ENCODE data around the gene ZNF785.
"Not testable (repeated sequence)": the region's sequence is repeated elsewhere in the genome, so short reads cannot be mapped to it uniquely, and the experiment has no call there.

Gene ZNF785

DNA sequence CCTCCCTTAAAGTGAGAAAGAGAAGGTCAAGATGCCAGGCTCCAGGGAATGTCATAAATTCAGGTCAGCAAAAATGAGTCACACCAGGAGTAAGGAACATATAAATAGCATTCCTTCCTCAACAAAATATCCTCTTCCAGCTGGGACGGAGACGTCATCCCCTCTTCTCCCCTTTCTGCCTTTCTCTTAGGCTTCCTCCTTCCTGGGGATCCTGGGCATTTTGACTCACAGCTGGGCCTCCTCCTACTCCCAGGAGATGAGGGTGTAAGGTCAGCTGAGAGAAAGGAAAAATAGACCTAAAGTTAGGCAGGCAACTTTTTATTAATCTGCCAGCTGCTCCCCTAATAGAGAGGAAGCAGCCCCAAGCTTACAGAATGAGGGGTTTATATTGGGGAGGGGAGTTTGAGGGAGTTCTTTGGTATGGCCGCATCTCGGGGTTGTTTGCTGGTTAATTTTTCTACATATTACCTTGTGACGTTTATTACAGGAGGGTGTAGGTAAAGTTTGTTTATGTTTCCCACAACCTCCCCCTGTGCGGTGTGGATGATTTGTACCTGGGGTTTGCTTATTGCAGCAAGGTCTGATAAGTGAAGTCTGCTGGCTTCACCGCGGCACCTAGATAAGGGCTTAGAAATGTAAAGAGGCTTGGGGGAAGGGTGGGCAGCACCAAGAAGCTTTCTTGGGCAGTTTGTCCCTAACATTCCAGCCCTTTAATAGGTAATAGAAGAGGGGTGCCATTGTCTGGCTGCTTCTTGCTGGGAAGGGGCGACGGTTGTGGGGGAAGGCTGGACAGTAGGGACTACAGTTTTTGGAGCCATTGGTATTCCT lies 43.8 kb downstream of the ZNF785 start:
- Histone ChIP-seq H3K27me3 (ENCODE audit: control insufficient read depth in 5 of 5, insufficient read depth in 4 of 5, low read length in 5 of 5) (no peaks in the 10 kb centered on the region), H3K9ac (ENCODE audit: low read length in 5 of 5) (no peak overlapping the region), H3K4me3 (ENCODE audit: low read depth in 1 of 5, low read length in 5 of 5) (no peak overlapping the region), H3K36me3 (ENCODE audit: control insufficient read depth in 5 of 5, insufficient read depth in 5 of 5, low read length in 5 of 5) (no peaks in the 10 kb centered on the region), H3K27ac (ENCODE audit: low read depth, low read length) (no peak overlapping the region), H3K9me3 (ENCODE audit: control insufficient read depth in 5 of 5, low read length in 5 of 5) (no peaks in the 10 kb centered on the region), H3K4me1 (ENCODE audit: control insufficient read depth in 5 of 5, insufficient read depth in 5 of 5, low read length in 5 of 5) (peaks cover 0 to 11% (median 1%) of the 10 kb centered on the region in 5 donors)

DNA sequence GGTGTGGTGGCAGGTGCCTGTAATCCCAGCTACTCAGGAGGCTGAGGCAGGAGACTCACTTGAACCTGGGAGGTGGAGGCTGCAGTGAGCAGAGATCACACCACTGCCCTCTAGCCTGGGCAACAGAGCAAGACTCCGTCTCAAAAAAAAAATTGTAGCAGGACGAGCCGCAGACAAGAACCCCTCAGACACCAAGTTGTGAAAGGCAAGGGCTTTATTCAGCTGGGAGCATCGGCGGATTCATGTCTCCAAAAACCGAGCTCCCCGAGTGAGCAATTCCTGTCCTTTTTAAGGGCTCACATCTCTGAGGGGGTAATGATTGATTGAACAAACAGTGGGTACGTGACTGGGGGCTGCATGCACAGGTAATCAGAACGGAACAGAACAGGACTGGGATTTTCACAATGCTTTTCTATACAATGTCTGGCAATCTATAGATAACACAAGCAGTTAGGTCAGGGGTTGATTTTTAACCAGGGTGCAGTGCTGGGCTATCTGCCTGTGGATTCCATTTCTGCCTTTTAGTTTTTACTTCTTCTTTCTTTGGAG lies 44.5 kb downstream of the ZNF785 start:
- H3K36me3 ChIP-seq (ENCODE audit: control insufficient read depth in 5 of 5, insufficient read depth in 5 of 5, low read length in 5 of 5); H3K27me3 ChIP-seq (ENCODE audit: control insufficient read depth in 5 of 5, insufficient read depth in 4 of 5, low read length in 5 of 5); H3K27ac ChIP-seq (ENCODE audit: low read depth, low read length); H3K9me3 ChIP-seq (ENCODE audit: control insufficient read depth in 5 of 5, low read length in 5 of 5); H3K9ac ChIP-seq (ENCODE audit: low read length in 5 of 5); H3K4me3 ChIP-seq (ENCODE audit: low read depth in 1 of 5, low read length in 5 of 5): not testable (repeated sequence)
- H3K4me1 ChIP-seq (ENCODE audit: control insufficient read depth in 5 of 5, insufficient read depth in 5 of 5, low read length in 5 of 5) = peaks cover under 1 to 12% (median 2%) of the 10 kb centered on the region in 5 donors

DNA sequence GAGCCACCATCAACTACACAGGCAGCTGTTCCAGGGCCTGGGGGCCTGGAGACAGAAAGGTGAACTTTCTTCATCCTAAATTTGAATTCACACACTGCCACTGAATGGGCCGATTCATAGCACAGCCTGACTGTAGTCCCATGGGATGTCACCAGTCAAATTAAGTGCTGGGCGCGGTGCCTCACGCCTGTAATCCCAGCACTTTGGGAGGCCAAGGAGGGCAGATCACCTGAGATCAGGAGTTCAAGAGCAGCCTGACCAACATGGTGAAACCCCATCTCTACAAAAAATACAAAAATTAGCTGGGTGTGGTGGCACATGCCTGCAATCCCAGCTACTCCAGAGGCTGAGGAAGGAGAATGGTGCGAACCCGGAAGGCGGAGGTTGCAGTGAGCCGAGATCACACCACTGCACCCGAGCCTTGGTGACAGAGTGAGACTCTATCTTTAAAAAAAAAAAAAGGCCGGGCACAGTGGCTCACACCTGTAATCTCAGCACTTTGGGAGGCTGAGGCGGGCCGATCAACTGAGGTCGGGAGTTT lies 45.4 kb downstream of the ZNF785 start:
- not testable (repeated sequence) for H3K9me3 ChIP-seq (ENCODE audit: control insufficient read depth in 5 of 5, low read length in 5 of 5); H3K27me3 ChIP-seq (ENCODE audit: control insufficient read depth in 5 of 5, insufficient read depth in 4 of 5, low read length in 5 of 5); H3K9ac ChIP-seq (ENCODE audit: low read length in 5 of 5); H3K36me3 ChIP-seq (ENCODE audit: control insufficient read depth in 5 of 5, insufficient read depth in 5 of 5, low read length in 5 of 5); H3K4me3 ChIP-seq (ENCODE audit: low read depth in 1 of 5, low read length in 5 of 5); H3K27ac ChIP-seq (ENCODE audit: low read depth, low read length)
- peaks cover 4 to 19% (median 12%) of the 10 kb centered on the region in 5 donors for H3K4me1 ChIP-seq (ENCODE audit: control insufficient read depth in 5 of 5, insufficient read depth in 5 of 5, low read length in 5 of 5)

DNA sequence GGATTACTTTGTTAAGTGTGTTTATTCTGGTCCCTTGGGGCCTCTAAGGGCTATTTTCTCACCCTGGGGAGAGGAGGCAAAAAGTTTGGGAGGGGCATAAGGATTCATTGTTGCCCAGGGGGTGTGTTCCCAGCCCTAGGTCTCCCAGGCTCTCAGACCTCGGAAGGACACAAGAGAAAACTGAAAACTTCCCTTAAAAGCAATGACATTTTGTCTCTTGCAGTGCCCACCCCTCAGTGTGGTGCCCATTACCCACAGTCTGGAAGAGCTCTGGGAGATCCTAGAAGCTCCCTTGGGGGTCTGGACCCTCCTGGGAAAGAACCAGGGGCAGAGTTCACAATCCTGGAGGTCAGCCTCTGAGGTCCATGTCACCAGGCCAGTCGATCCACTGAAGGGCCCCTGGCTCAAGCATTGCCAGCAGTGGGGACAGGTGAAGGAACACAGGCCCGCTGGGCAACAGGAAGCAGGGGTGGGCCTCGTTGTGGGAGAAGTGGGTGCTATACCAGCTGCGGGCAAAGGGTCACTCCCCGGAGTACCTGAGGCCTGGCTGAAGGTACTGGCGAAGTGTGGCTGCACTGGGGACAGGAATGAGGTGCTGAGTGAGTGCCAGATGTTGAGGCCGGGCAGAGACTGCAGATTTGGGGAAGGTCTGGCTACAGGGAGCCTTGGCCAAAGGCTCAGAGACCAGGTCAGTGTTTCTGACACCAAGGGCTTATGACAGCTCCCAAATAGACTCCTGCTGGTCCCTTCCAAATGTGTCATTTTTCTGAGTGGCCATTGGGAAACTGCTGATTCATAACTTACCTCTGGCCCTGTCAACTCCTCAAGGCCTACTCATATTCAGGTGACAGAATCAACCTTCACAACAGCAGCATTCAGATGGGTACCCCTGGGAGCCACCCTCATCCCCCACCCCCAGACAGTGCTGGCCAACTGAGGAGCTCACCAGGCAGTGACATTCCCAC lies 46.2 kb downstream of the ZNF785 start:
- Histone ChIP-seq H3K27ac (ENCODE audit: low read depth, low read length) (no peak overlapping the region), H3K9me3 (ENCODE audit: control insufficient read depth in 5 of 5, low read length in 5 of 5) (no peaks in the 10 kb centered on the region), H3K36me3 (ENCODE audit: control insufficient read depth in 5 of 5, insufficient read depth in 5 of 5, low read length in 5 of 5) (no peaks in the 10 kb centered on the region), H3K4me1 (ENCODE audit: control insufficient read depth in 5 of 5, insufficient read depth in 5 of 5, low read length in 5 of 5) (peaks cover 4 to 24% (median 13%) of the 10 kb centered on the region in 5 donors), H3K9ac (ENCODE audit: low read length in 5 of 5) (peak overlapping the region in 1 of 5 donors; percentile 39), H3K4me3 (ENCODE audit: low read depth in 1 of 5, low read length in 5 of 5) (no peak overlapping the region), H3K27me3 (ENCODE audit: control insufficient read depth in 5 of 5, insufficient read depth in 4 of 5, low read length in 5 of 5) (no peaks in the 10 kb centered on the region)

DNA sequence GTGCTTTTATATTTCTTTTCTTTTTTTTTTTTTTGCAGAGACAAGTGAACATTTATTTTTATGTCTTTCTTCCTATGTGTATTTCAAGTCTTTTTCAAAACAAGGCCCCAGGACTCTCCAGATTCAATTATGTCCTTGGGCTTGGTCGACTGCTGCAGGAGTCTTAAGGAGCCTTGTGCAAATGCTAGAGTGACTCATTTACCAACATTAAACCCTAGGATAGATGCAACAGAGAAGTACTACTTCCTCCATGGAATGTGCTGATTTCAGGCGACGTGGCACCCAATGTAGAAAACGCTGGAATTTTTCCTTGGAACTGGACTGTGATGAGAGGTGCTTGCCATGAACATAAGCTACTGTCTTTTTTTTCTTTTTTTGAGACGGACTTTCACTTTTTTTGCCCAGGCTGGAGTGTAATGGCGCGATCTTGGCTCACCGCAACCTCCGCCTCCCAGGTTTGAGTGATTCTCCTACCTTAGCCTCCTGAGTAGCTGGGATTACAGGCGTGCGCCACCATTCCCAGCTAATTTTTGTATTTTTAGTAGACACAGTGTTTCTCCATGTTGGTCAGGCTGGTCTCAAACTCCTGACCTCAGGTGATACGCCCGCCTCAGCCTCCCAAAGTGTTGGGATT lies 49.0 kb downstream of the ZNF785 start:
- H3K27me3 ChIP-seq (ENCODE audit: control insufficient read depth in 5 of 5, insufficient read depth in 4 of 5, low read length in 5 of 5); H3K9ac ChIP-seq (ENCODE audit: low read length in 5 of 5); H3K9me3 ChIP-seq (ENCODE audit: control insufficient read depth in 5 of 5, low read length in 5 of 5); H3K4me3 ChIP-seq (ENCODE audit: low read depth in 1 of 5, low read length in 5 of 5): not testable (repeated sequence)
- H3K36me3 ChIP-seq (ENCODE audit: control insufficient read depth in 5 of 5, insufficient read depth in 5 of 5, low read length in 5 of 5) = peaks cover 0 to 14% (median 9%) of the 10 kb centered on the region in 5 donors
- H3K27ac ChIP-seq (ENCODE audit: low read depth, low read length) = peak overlapping the region; percentile 96
- peaks cover 3 to 36% (median 26%) of the 10 kb centered on the region in 5 donors for H3K4me1 ChIP-seq (ENCODE audit: control insufficient read depth in 5 of 5, insufficient read depth in 5 of 5, low read length in 5 of 5)

DNA sequence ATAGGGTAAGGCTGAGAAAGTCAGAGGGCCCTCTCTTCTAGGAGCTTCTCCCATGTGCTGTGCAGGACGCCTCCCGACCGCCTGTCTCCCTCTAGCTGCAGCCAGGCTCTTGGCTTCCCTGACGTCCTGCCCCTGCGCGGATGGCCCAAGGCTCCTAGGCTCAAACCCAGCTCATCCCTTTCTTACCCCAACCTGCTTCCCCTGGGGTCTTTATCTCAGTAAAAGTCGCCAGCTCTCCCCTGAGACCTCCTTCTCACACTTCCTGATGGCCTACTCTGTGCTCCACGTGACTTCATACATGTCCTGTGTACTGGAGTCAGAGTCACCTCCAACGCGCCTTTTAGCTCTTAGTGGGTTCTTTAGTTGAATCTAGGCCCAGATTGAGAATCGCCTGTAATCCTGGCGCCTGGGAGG lies 49.7 kb downstream of the ZNF785 start:
- H3K9ac ChIP-seq (ENCODE audit: low read length in 5 of 5) = peak overlapping the region in 4 of 5 donors; percentile 90 to 94 (median 92)
- H3K27me3 ChIP-seq (ENCODE audit: control insufficient read depth in 5 of 5, insufficient read depth in 4 of 5, low read length in 5 of 5) = no peaks in the 10 kb centered on the region
- peak overlapping the region; percentile 79 to 90 (median 88) for H3K4me3 ChIP-seq (ENCODE audit: low read depth in 1 of 5, low read length in 5 of 5)
- peak overlapping the region; percentile 96 for H3K27ac ChIP-seq (ENCODE audit: low read depth, low read length)
- H3K36me3 ChIP-seq (ENCODE audit: control insufficient read depth in 5 of 5, insufficient read depth in 5 of 5, low read length in 5 of 5) = peaks cover 0 to 21% (median 15%) of the 10 kb centered on the region in 5 donors
- no peaks in the 10 kb centered on the region for H3K9me3 ChIP-seq (ENCODE audit: control insufficient read depth in 5 of 5, low read length in 5 of 5)
- peaks cover 2 to 30% (median 26%) of the 10 kb centered on the region in 5 donors for H3K4me1 ChIP-seq (ENCODE audit: control insufficient read depth in 5 of 5, insufficient read depth in 5 of 5, low read length in 5 of 5)

DNA sequence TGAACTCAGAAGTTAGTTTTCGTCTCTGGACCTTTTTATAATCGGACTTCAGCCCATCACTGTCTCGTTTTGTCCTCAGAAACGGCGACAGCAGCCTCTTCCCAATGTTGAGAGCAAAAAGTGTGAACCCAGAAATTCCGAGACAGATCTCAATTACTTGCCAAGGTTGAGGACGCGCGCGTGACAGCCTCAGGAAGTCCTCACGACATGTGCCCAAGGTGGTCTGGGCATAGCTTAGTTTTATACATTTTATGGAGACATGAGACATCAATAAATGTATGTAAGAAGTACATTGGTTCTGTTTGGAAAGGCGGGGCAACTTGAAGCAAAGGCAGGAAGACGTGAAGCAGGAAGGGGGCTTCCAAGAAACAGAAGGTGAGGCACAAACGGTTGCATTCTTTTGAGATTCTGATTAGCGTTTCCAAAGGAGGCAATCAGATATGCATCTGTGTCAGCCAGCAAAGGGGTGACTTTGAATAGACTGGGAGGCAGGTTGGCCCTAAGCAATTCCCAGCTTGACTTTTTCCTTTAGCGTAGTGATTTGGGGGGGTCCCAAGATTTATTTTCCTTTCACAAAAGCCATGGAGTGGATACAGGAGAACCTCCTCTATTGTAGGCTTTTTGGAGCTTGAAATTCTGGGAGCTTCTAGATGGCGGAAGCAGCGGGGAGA lies 50.3 kb downstream of the ZNF785 start:
- peak overlapping the region; percentile 73 to 94 (median 91) for H3K9ac ChIP-seq (ENCODE audit: low read length in 5 of 5)
- peak overlapping the region; percentile 79 to 90 (median 88) for H3K4me3 ChIP-seq (ENCODE audit: low read depth in 1 of 5, low read length in 5 of 5)
- peak overlapping the region; percentile 96 for H3K27ac ChIP-seq (ENCODE audit: low read depth, low read length)
- no peaks in the 10 kb centered on the region for H3K9me3 ChIP-seq (ENCODE audit: control insufficient read depth in 5 of 5, low read length in 5 of 5)
- no peaks in the 10 kb centered on the region for H3K27me3 ChIP-seq (ENCODE audit: control insufficient read depth in 5 of 5, insufficient read depth in 4 of 5, low read length in 5 of 5)
- peaks cover 2 to 30% (median 26%) of the 10 kb centered on the region in 5 donors for H3K4me1 ChIP-seq (ENCODE audit: control insufficient read depth in 5 of 5, insufficient read depth in 5 of 5, low read length in 5 of 5)
- H3K36me3 ChIP-seq (ENCODE audit: control insufficient read depth in 5 of 5, insufficient read depth in 5 of 5, low read length in 5 of 5) = peaks cover 0 to 24% (median 17%) of the 10 kb centered on the region in 5 donors

DNA sequence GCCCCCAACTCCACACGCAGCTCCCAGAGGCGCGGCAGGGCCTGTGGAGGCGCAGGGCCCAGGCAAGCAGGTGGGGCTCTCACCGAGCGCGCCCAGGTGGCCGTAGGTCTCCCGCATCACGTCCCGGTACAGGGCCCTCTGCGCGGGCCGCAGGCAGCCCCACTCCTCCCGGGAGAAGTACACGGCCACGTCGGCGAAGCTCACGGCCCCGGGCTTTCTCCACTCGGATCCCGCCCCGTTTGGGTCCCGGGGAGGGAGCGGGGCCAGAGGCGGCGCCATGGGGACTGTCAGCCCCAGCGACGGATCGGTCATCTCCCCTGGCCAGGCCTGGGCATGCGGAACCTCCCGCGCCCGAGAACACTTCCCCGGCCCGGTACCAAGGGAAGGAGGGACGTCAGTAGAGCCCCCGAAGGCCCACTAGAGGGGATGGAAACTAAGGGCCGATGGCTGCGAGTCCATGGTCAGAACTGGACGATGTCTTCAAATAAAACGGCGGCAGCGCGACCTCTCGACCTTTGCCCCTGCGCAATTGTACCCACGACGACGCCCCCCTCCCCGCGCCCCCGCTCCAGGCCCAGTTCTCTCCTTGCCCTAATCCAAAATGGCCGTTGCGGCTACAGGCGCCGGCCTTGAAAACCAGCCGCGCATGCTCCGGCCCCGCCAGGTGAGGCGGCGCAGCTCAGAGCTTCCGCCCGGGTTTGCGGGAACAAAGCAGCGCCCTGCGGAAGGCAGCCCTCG lies 51.0 kb downstream of the ZNF785 start, which contains the start of gene ZNF747:
Gene ZNF747, minus strand, starts transcription at position 491 of the 738 bp plus-strand sequence. Its CDS starts 179 bp downstream, at position 312.
- H3K9me3 ChIP-seq (ENCODE audit: control insufficient read depth in 5 of 5, low read length in 5 of 5) = no peaks in the 10 kb centered on the region
- H3K4me3 ChIP-seq (ENCODE audit: low read depth in 1 of 5, low read length in 5 of 5) = peak within 1 kb of the TSS; percentile 79 to 90 (median 88)
- H3K27ac ChIP-seq (ENCODE audit: low read depth, low read length) = peak within 1 kb of the TSS; percentile 96
- H3K27me3 ChIP-seq (ENCODE audit: control insufficient read depth in 5 of 5, insufficient read depth in 4 of 5, low read length in 5 of 5) = no peaks in the 10 kb centered on the region
- peak within 1 kb of the TSS; percentile 73 to 94 (median 91) for H3K9ac ChIP-seq (ENCODE audit: low read length in 5 of 5)
- H3K4me1 ChIP-seq (ENCODE audit: control insufficient read depth in 5 of 5, insufficient read depth in 5 of 5, low read length in 5 of 5) = peaks cover 2 to 30% (median 26%) of the 10 kb centered on the region in 5 donors
- peaks cover 0 to 24% (median 17%) of the 10 kb centered on the region in 5 donors for H3K36me3 ChIP-seq (ENCODE audit: control insufficient read depth in 5 of 5, insufficient read depth in 5 of 5, low read length in 5 of 5)

All from subcutaneous abdominal adipose tissue (tissue), 5 donors.